Erythroblast (primary cell): Measurements from ENCODE around the gene NKAIN2.

Source experiments
- GATA1 ChIP-seq: IDR thresholded peaks from 2 replicates; pipeline ENCODE4 v1.6.1; 2011; ENCODE audit warnings: low read depth, mild to moderate bottlenecking, control low read depth, low read length, moderate library complexity
- POLR2A ChIP-seq: IDR thresholded peaks from 2 replicates; pipeline ENCODE4 v1.6.1; 2011; ENCODE audit warnings: mild to moderate bottlenecking, low read length

DNA sequence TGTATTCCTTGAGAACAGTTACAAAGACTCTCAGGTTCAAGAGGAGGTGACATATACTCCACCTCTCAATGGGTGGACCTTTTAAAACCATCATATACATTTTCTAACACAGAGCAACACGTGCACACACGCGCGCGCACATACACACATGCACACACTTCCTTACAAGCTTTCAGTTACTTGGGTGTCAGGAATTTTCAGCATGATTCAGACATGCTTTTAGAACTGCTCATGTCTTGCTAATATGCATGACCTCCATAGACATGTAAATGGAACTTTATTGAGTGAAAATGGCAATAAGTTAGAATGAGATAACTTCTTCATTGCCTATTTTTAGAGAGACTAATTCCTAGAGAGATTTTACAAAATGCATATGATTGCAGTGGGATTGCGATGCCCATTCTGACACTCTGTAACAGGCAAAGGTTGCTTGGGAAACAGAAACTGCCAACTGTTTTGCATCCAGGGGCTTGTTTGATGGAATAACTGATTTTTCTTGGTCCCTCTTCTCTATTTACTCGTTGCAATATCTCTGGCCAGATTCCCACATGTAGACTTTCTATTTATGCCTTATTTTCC, 627.2 kb downstream of the NKAIN2 start:
- TF ChIP-seq POLR2A (no peak), GATA1 (no peak)
